GM19193 (cell line): ENCODE results near the gene ABHD3.

Experiments used
- POLR2A ChIP-seq: IDR thresholded peaks from 4 replicates; pipeline ENCODE4 v1.6.1; 2011; ENCODE audit not compliant: insufficient read depth, insufficient read length; ENCODE audit errors: extremely low read depth

ABHD3 gene

DNA sequence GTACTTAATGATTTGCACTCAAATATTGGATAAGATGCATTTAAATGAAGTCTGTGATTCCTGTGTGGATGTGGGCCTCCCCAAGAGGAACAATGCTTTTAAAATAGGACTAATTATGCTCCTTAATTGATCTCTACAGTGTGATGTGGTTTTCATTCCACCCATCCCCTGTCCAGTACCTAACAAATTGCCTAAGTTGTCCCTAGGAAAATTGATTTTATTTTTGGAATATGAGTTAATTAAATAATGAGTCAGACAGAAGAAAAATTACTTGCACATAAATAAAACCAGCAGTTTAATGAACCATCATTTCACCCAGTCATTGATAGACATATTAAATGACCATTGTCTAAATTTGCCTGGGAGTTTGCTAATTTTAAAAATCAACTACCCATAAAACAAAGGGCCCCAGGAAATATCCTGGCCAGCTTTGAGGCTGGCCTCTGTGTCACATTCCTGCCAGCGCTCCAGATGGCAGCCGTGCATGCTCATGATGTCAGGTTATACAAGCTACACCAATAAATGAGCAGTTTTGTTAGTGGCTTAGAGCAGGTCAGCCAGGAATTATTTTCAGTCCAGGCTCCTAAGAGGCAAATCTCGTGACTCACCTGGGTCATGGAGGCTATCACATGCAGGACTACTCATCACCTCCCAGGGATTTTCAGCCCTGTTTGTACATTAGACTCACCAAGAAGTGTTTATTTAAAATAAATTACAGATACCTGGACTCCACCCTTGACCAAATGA is 31.9 kb downstream of the ABHD3 start:
- no peak for TF ChIP-seq POLR2A

DNA sequence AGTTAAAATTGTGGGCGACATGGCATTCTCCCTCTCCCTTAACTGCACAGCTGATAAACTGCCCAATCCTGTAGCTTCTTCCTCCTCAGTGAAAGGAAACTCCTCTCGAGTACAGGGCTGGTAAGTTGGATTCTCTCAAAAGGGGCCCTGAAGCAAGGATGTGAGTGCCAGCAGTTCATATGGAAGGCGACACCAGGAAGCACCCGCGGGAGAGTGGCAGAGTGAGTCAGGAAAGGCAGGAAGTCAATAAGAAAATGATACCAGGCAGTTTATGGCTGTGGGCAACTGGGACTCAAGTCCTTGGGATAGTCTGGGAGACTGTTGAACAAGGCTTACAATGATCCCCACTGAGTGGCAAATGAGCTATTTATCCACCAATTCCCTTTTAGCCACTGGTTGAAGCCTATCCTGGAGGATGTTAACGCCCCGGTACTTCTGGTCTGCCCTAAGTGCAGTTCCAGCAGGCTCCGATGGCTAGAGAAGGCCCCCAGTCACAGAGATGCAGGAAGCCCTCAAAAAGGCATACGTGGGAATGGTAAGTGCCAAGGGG is 34.8 kb downstream of the ABHD3 start:
- TF ChIP-seq POLR2A, result no peak

DNA sequence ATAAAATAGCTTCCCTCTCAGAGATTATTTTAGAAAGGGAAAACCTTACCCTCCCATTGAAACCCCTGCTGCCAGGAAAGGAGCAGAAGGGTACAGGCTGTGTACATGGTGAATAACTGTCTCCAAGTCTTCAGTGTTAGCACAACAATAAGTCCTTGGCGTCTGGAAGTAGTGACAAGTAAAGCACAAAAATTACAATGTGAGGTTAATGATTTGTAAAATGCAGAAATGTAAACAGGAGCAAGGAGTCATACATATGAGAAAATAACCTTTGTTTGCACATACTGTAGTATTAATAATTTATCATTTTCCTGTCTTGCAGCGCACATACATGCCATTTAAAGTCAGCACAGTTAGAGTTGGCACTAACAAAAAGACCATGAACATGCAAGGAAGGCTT is 40.5 kb downstream of the ABHD3 start:
- no peak for TF ChIP-seq POLR2A

DNA sequence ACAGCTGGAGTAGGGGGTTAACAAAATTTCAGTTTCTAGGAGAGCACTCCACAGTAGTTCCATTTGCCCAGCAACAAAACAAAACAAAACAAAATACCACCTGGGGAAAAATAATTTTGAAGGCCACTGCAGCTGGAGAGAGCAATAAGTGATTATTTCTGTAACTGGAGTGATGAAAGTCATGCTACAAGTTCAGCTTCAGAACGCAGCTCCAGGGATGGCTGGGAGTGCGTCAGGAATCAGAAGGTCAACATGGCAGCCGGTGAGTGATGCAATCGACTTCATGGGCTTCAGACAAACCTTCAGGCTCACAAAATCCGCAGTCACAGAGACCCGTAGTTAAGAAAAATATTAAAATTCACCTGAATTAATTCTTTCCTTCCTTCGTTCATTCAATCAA is 41.0 kb downstream of the ABHD3 start:
- TF ChIP-seq POLR2A, result no peak

DNA sequence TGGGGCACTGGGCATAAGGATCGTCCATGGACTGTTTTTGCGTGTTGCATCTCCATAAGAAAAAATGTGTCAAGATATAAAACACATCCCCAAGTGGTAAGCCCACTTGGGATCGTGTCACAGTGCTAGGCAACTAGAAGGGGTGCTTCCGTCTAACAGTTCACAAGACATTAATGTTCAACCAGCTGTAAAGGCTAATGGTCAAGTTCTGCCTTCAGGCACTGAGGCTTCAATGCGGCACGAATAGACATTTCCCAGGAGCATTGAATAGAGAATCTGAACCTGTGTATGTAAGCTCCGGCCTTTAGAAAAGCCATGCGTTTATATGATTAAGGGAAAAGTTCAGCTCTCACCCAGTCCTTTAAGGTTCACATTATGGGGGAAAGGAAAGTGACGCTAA is 42.0 kb downstream of the ABHD3 start:
- no peak for TF ChIP-seq POLR2A

DNA sequence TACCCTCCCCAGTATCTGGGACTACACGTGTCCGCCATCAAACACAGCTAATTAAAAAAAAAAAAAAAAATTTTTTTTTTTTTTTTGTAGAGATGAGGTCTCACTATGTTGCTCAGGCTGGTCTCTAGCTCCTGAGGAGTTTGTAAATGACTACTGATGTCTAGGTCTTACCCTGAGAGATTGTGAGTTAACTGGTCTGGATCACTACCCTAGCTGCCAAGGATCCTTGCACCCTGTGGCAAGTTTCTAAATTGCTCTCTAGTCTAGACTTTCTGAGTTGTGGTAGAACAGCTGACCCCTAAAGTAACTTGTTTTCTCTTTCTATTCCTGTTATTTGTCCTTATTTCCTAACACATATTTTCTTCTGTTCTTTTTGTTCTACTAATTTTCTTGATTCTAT is 44.5 kb downstream of the ABHD3 start:
- no peak for TF ChIP-seq POLR2A

DNA sequence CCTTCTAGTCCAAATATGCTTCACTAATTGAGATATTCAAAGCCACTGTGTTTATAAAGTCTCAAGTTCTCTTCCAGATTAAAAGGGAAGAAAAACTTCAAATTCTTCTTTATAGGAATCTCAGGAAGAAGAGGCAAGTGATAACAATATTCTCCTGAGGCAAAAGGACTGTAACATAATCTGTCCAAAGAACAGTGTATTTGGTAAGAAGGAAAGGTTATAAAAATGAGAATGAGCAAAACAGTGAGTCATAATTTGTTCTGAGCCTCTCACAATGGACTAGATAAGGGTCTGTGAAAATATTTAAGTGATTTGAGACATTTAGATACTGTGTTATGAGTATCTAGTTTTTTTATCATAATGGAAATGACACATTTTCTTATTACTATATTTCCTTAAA is 48.2 kb downstream of the ABHD3 start:
- no peak for TF ChIP-seq POLR2A

DNA sequence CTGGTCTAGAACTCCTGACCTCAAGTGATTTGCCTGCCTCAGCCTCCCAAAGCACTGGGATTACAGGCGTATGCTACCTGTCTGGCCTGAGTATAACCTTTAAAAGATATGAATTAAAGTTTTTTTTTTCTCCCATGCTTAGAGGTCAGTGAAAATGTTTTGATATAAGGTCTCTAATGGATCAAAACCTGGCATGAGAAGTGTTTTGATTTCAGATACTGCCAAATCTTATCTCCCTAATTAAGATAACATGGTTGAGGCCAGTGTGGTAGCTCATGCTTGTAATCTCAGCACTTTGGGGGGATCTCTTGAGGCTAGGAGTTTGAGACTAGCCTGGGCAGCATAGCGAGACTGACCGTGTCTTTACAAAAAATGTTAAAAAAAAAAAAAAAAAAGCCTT is 51.2 kb downstream of the ABHD3 start:
- no peak for TF ChIP-seq POLR2A

DNA sequence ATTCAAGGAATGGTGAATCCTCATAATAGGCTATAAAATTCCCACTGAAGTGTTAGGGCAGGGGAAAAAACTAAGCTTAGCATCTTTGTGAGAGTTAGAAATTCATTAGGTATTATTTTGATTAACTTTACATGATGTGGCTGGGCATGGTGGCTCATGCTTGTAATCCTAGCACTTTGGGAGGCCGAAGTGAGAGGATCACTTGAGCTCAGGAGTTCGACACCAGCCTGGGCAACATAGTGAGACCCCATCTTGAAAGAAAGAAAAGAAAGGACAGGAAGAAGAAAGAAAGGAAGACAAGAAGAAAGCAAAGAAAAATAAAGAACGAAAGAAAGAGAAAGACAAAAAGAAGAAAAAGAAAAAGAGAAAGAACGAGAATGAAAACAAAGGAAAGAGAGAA is 52.5 kb downstream of the ABHD3 start:
- TF ChIP-seq POLR2A, result no peak

DNA sequence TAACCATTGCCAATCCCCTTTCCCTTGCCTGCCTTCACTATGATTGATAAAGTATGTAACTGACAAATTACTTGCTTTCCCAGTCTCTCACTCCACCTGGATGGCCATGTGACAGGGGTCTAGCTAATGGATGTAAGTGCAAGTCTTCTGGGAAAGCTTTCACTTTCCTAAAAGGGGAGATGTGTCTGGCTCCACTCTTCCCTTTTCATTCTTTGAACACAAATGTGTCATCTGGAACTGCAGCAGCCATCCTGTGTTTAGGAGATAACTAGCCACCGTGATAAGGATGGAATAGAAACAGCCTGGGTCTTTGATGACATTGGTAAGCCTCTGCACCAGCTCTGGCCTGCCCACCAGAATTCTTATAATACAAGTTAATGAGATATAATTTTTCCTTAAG is 54.3 kb downstream of the ABHD3 start:
- TF ChIP-seq POLR2A, result no peak

DNA sequence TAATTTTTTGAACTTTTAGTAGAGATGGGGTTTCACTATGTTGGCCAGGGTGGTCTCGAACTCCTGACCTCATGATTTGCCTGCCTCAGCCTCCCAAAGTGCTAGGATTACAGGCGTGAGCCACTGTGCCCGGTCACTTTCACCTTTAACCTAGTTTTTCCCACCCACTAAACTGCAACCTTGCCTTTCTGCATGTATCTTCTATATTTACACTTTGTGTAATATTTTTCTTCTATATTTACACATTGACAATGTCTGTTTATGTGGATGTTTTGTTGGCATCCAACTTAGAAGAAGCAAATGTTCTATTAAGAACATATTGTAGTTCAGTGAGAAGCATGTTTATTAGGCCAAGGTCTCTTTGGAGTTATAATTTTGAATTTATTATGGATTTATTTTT is 65.8 kb downstream of the ABHD3 start:
- TF ChIP-seq POLR2A, result no peak

DNA sequence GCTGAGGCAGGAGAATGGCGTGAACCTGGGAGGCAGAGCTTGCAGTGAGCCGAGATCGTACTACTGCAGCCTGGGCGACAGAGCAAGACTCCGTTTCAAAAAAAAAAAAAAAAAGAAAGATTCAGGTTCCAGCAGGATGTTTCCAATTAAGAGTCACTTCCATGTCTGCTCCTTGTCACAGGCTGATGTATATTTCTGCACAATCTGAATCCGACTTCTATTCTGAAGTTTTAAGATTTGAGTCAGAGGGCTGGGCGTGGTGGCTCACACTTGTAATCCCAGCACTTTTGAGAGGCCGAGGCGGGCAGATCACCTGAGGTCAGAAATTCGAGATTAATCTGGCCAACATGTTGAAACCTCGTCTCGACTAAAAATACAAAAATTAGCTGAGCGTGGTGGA is 67.8 kb downstream of the ABHD3 start:
- no peak for TF ChIP-seq POLR2A

DNA sequence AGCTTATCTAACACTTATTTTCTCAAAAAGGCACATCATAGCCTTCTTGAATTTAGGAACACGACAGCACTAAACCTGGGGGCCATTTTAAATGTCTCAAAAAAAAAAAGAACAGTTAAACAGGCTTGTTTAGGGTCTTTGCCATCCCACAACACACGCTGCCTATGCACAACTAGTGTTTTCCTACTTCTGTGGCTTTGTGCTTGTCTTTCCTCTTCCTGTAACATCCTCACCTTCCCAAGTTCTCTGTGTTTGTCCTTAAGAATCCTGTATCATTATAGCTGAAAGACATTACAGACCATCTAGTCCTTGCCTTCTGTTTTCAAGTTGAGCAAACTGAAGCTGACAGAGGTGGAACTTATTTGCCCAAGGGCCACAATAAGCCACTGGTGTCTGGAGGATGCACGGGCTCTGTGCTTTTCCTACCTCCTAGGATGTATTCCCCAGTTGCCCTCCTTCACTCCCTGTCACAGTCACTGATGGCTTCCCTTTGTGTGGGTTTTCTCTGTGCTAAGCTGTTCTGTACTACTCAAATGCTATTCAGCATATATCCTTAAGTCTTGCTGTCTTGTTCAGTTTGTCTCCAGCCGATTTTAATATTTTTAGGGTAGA is 69.9 kb downstream of the ABHD3 start:
- no peak for TF ChIP-seq POLR2A

DNA sequence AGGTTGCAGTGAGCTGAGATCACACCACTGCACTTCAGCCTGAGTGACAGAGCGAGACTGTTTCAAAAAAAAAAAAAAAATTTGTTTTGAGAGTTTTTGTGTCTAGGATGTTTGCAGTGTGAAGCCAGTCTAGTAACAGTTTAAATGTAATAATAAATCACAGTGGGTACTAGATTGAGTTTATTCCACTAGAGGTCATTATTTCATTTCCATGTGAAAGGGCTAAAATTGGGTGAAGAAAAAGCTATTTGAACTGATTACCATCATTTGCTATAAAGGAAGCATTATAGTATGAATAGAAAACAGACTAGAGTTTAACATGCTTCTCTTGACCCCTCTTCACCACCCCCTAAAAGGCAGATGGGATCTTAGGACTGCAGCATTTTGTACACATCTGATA is 72.2 kb downstream of the ABHD3 start:
- no peak for TF ChIP-seq POLR2A

DNA sequence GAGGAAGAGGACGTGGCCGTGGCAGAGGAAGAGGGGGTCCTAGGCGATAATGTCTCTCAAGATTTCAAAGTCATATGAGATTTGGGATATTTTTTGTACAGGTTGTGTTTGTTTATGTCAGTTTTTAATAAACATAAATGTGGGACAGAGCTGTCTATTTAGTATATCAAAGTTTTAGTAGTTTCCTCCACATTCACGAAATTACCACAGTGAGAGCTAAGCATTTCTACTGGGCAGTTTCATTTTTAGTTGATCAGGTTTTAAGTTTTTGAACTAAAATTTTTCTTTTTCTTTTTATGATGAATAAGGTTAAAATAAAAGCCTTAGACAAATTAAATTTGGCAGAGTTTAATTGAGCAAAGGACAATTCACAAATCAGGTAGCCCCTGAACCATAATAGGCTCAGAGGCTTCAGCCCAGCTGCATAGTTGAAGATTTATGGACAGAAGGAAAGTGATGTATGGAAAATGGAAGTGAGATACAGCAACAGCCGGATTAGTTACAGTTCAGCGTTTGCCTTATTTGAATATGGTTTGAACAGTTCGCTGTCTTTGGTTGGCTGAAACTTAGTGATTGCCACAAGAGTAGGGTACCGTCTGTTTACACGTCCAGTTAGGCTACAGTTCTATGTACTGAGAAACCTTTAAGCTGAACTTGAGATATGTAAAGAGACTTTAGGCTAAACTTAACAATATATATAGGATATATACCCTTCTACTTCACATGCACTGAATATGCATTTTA is 75.3 kb downstream of the ABHD3 start:
- TF ChIP-seq POLR2A, result no peak
